SK-N-SH (cell line): Measurements from ENCODE around the gene RAB3A. TPM values are rescaled to one million over a fixed set of nuclear protein-coding genes. Genes with fewer than 3 reads are reported as not detected.

Source experiments
- CTCF ChIA-PET: fragments of 300-600, 350-600 bp; formaldehyde crosslinking; extraction: SDS; loops from one replicate; lab custom pipeline; 2021; lab: Yijun Ruan, JAX
- POLR2A ChIA-PET: fragments of 350-600 bp; sonication (Branson Sonifier 250); formaldehyde crosslinking; extraction: SDS; loops from one replicate; lab custom pipeline; 2020; ENCODE audit warnings: antibody characterized with exemption, inconsistent platforms; lab: Yijun Ruan, JAX
- DNase-seq: peaks from one replicate; pipeline ENCODE4 v3.0.0; 2012
- H2AFZ ChIP-seq: fragments of 200-600 bp; sonication (generic); 2 replicates; pipeline ENCODE4 v1.8.1; 2016; ENCODE audit warnings: antibody characterized with exemption, mild to moderate bottlenecking, low read depth
- H3F3A ChIP-seq: fragments of 200-600 bp; sonication (generic); replicated peaks from 2 replicates; pipeline ENCODE3; 2016; ENCODE audit warnings: antibody characterized with exemption, mild to moderate bottlenecking; ENCODE audit not compliant: insufficient read depth
- H3K27ac ChIP-seq, 2 experiments: fragments of 200-500 bp in 1 of 2; fragments of 200-600 bp in 1 of 2; sonication (Bioruptor generic) in 1 of 2; sonication (generic), shearing (Covaris generic) in 1 of 2; 2 replicates each; pipeline versions ENCODE4 v1.5.1 to v1.6.1; 2014 to 2016; ENCODE audit warnings: low read depth in 2 of 2, inconsistent platforms in 1 of 2, low read length in 1 of 2, mild to moderate bottlenecking in 1 of 2, mixed read lengths in 1 of 2
- H3K27me3 ChIP-seq: fragments of 200-600 bp; sonication (generic), shearing (Covaris generic); 2 replicates; pipeline ENCODE4 v1.6.1; 2016; ENCODE audit warnings: mixed run types; ENCODE audit not compliant: insufficient read depth
- H3K36me3 ChIP-seq, 2 experiments: fragments of 200-500 bp in 1 of 2; fragments of 200-600 bp in 1 of 2; sonication (Bioruptor generic) in 1 of 2; sonication (generic) in 1 of 2; replicated peaks in 1 of 2; 2 replicates each; pipeline versions ENCODE3 to v1.5.1; 2014 to 2016; ENCODE audit warnings: low read length in 1 of 2, mild to moderate bottlenecking in 1 of 2; ENCODE audit not compliant: insufficient read depth in 2 of 2, control insufficient read depth in 1 of 2
- H3K4me1 ChIP-seq, 2 experiments: fragments of 200-500 bp in 1 of 2; fragments of 200-600 bp in 1 of 2; sonication (Bioruptor generic) in 1 of 2; sonication (generic), shearing (Covaris generic) in 1 of 2; 2 replicates each; pipeline versions ENCODE4 v1.5.1 to v1.6.1; 2014 to 2016; ENCODE audit warnings: low read depth in 1 of 2, low read length in 1 of 2, mixed run types in 1 of 2; ENCODE audit not compliant: insufficient read depth in 2 of 2, control insufficient read depth in 1 of 2
- H3K4me2 ChIP-seq: fragments of 200-600 bp; sonication (generic), shearing (Covaris generic); 2 replicates; pipeline ENCODE4 v1.6.1; 2017; ENCODE audit warnings: mixed run types
- H3K4me3 ChIP-seq, 2 experiments: fragments of 200-500 bp in 1 of 2; fragments of 200-600 bp in 1 of 2; sonication (Bioruptor generic) in 1 of 2; sonication (generic), shearing (Covaris generic) in 1 of 2; 2 replicates each; pipeline versions ENCODE4 v1.5.1 to v1.8.1; 2014 to 2016; ENCODE audit warnings: low read depth in 2 of 2, inconsistent platforms in 1 of 2, low read length in 1 of 2, mild to moderate bottlenecking in 1 of 2, mixed read lengths in 1 of 2, moderate library complexity in 1 of 2
- H3K79me2 ChIP-seq: fragments of 200-600 bp; sonication (generic); 2 replicates; pipeline ENCODE4 v1.8.1; 2017; ENCODE audit warnings: mild to moderate bottlenecking; ENCODE audit not compliant: insufficient read depth
- H3K9ac ChIP-seq: fragments of 200-600 bp; sonication (generic); 2 replicates; pipeline ENCODE4 v1.6.1; 2017; ENCODE audit warnings: mixed run types
- H3K9me2 ChIP-seq: fragments of 200-600 bp; sonication (generic); 2 replicates; pipeline ENCODE4 v1.6.1; 2017; ENCODE audit warnings: mixed run types
- H3K9me3 ChIP-seq: fragments of 200-600 bp; sonication (generic); 2 replicates; pipeline ENCODE4 v1.6.1; 2017; ENCODE audit warnings: mixed run types, mild to moderate bottlenecking, moderate library complexity
- H4K20me1 ChIP-seq: fragments of 200-600 bp; sonication (generic); 2 replicates; pipeline ENCODE4 v1.6.1; 2017; ENCODE audit warnings: mild to moderate bottlenecking, mixed run types; ENCODE audit not compliant: insufficient read depth
- ELF1 ChIP-seq: IDR thresholded peaks from 2 replicates; pipeline ENCODE4 v1.4.0; 2012
- EP300 ChIP-seq, 2 experiments: IDR thresholded peaks; 2 replicates each; pipeline versions ENCODE4 v1.4.0 to v1.6.1; 2012; ENCODE audit warnings: borderline replicate concordance in 1 of 2, low read depth in 1 of 2, low read length in 1 of 2
- EZH2phosphoT487 ChIP-seq: fragments of 200-600 bp; sonication (generic); IDR thresholded peaks from 2 replicates; pipeline ENCODE4 v1.6.1; 2017; ENCODE audit warnings: low read depth, mixed run types, mild to moderate bottlenecking, antibody characterized with exemption, moderate library complexity, borderline replicate concordance
- FOSL2 ChIP-seq: IDR thresholded peaks from 2 replicates; pipeline ENCODE4 v1.4.0; 2012; ENCODE audit warnings: low read depth, mild to moderate bottlenecking, moderate library complexity, borderline replicate concordance
- GABPA ChIP-seq: IDR thresholded peaks from 2 replicates; pipeline ENCODE4 v1.4.0; 2012; ENCODE audit warnings: low read depth, mild to moderate bottlenecking
- MEF2A ChIP-seq: IDR thresholded peaks from 2 replicates; pipeline ENCODE4 v1.4.0; 2012; ENCODE audit warnings: low read depth, borderline replicate concordance
- MXI1 ChIP-seq: IDR thresholded peaks from 2 replicates; pipeline ENCODE4 v1.6.1; 2012; ENCODE audit warnings: mild to moderate bottlenecking, low read depth, low read length, improper control_type of control experiment
- NFIC ChIP-seq: IDR thresholded peaks from 2 replicates; pipeline ENCODE4 v1.4.0; 2012; ENCODE audit warnings: borderline replicate concordance
- NRF1 ChIP-seq: IDR thresholded peaks from 2 replicates; pipeline ENCODE4 v1.6.1; 2012; ENCODE audit warnings: low read depth, mild to moderate bottlenecking, low read length
- RFX5 ChIP-seq: IDR thresholded peaks from 2 replicates; pipeline ENCODE4 v1.6.1; 2012; ENCODE audit warnings: mild to moderate bottlenecking, improper control_type of control experiment, low read length
- RXRA ChIP-seq: IDR thresholded peaks from 2 replicates; pipeline ENCODE4 v1.4.0; 2012; ENCODE audit warnings: low read depth, mild to moderate bottlenecking, borderline replicate concordance
- TCF12 ChIP-seq: IDR thresholded peaks from 2 replicates; pipeline ENCODE4 v1.4.0; 2012
- TEAD4 ChIP-seq: IDR thresholded peaks from 2 replicates; pipeline ENCODE4 v1.4.0; 2012; ENCODE audit warnings: mild to moderate bottlenecking, borderline replicate concordance; ENCODE audit not compliant: insufficient read depth
- YY1 ChIP-seq: IDR thresholded peaks from 2 replicates; pipeline ENCODE4 v1.4.0; 2012; ENCODE audit warnings: low read depth, mild to moderate bottlenecking
- WGBS: methylation state at CpG from one replicate; pipeline ENCODE4 v1.1.6; 2017; ENCODE audit warnings: low lambda C conversion rate; 5-methylcytosine and 5-hydroxymethylcytosine counted together
- polyA plus RNA-seq, 3 experiments: library from polyadenylated mRNA; depleted of rRNA; stranded (reverse); fragments of >200 nt; gene quantifications; 2 replicates each; pipeline ENCODE4 v1.2.3, GENCODE V29; 2012
- TF ChIP-seq, protein P1 (sequence below): fragments of 200-600 bp; sonication (generic); IDR thresholded peaks from 2 replicates; pipeline ENCODE4 v1.6.1; 2017; ENCODE audit warnings: antibody characterized with exemption, mild to moderate bottlenecking, moderate library complexity
- TF ChIP-seq, protein P2 (sequence below): IDR thresholded peaks from 2 replicates; pipeline ENCODE4 v1.4.0; 2012; ENCODE audit warnings: low read depth, borderline replicate concordance
- TF ChIP-seq, protein P3 (sequence below): IDR thresholded peaks from 2 replicates; pipeline ENCODE4; 2012
- TF ChIP-seq, protein P4 (sequence below): fragments of 150-350 bp; IDR thresholded peaks from 2 replicates; pipeline ENCODE4 v1.6.1; 2016; ENCODE audit warnings: mild to moderate bottlenecking, low read depth, low read length

Gene RAB3A
- polyA plus RNA-seq, 1 of the 3 experiments (the other 2 are of a cell fraction), result 9.7 TPM

DNA sequence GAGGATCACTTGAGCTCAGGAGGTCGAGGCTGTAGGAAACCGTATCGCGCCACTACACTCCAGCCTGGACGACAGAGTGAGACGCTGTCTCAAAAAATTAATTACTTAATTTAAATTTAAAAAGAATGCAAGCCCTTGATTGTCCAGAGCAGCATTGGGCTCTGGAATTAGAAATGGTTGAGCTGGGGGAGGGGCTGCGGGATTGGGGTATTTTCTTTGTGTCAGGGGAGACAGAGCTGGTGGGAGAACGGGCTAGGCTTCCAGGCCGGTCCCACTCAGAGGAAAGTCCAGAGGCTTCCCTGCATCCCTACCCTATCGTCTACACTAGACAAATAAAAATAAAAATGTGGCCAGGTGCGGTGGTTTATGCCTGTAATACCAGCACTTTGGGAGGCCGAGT, 2.2 kb upstream of the RAB3A start:
- no peak overlapping the region for H3K4me2 ChIP-seq
- H3K27me3 ChIP-seq, result no peaks in the 10 kb centered on the region
- H3K9ac ChIP-seq, result no peak overlapping the region
- H3K79me2 ChIP-seq, result no peaks in the 10 kb centered on the region
- H4K20me1 ChIP-seq, result no peaks in the 10 kb centered on the region
- H3K9me2 ChIP-seq, result no peaks in the 10 kb centered on the region
- CTCF ChIA-PET, result interaction anchor here (0.7 to 20.7 kb wide), 9 partner anchors 14 to 205 kb away, joined by 3 to 505 read pairs (median 9); a partner anchor contains a TSS
- no peak overlapping the region for H2AFZ ChIP-seq
- no peak for DNase-seq
- TF ChIP-seq NFIC, result no peak
- no peak for TF ChIP-seq MXI1
- TF ChIP-seq FOSL2, result no peak
- TF ChIP-seq, protein P1, sequence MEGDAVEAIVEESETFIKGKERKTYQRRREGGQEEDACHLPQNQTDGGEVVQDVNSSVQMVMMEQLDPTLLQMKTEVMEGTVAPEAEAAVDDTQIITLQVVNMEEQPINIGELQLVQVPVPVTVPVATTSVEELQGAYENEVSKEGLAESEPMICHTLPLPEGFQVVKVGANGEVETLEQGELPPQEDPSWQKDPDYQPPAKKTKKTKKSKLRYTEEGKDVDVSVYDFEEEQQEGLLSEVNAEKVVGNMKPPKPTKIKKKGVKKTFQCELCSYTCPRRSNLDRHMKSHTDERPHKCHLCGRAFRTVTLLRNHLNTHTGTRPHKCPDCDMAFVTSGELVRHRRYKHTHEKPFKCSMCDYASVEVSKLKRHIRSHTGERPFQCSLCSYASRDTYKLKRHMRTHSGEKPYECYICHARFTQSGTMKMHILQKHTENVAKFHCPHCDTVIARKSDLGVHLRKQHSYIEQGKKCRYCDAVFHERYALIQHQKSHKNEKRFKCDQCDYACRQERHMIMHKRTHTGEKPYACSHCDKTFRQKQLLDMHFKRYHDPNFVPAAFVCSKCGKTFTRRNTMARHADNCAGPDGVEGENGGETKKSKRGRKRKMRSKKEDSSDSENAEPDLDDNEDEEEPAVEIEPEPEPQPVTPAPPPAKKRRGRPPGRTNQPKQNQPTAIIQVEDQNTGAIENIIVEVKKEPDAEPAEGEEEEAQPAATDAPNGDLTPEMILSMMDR, result no peak
- TF ChIP-seq MEF2A, result no peak
- TF ChIP-seq RFX5, result no peak
- no peak for TF ChIP-seq EZH2phosphoT487
- H3K36me3 ChIP-seq, result peaks cover 0 to 2% of the 10 kb centered on the region in 2 experiments
- H3F3A ChIP-seq, result no peaks in the 10 kb centered on the region
- H3K27ac ChIP-seq, result no peak overlapping the region
- no peaks in the 10 kb centered on the region for H3K9me3 ChIP-seq
- WGBS, result 96% methylated on average over 12 of the region's 12 CpGs
- H3K4me3 ChIP-seq, result no peak overlapping the region; a peak in 1 of 4 replicates
- H3K4me1 ChIP-seq, result peaks cover 4 to 20% of the 10 kb centered on the region in 2 experiments; a peak in 2 of 4 replicates
- POLR2A ChIA-PET, result interaction anchor here (1.1 kb wide), 1 partner anchor 75 kb away, joined by 3 read pairs; the partner anchor contains the start of gene JUND

DNA sequence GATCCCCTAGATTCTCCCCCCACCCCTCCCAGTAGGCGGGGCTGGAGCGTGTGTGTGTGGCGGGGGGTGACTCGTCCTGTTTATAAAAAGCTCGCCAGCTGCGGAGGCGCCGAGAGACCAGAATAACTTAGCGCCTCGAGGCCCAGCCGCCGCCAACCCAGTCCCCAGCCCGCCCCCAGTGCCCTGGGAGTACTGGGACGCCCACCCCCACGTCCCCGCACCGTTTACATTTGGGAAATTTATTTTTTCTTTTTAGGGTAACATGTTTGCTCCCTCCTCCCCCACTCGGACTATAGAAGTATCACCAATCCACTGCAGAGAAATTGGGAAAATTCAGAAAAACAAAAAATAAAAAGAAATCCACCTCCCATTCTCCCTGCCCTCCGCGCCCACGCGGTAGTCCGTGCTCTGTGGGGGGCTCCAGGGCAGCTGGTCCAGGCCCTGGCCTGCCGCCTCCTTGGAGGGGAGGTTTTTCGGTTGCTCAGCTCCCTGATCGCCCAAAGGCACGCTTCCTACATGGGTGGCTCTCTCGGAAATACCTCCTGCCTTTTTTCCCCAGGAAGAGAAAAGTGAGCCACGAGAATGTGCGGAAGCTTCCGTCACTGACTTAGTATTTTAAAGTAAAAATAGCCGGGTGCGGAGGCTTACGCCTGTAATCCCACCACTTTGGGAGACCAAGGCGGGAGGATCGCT, 1.5 kb upstream of the RAB3A start:
- Histone ChIP-seq H3K9ac (peak overlapping the region; percentile 79), H3K9me3 (no peaks in the 10 kb centered on the region), H3K4me1 (peaks cover 4 to 20% of the 10 kb centered on the region in 2 experiments; a peak in 2 of 4 replicates), H2AFZ (peak overlapping the region; percentile 76), H3K4me3 (peak overlapping the region; percentile 67 to 78), H3K9me2 (no peaks in the 10 kb centered on the region), H4K20me1 (no peaks in the 10 kb centered on the region), H3K79me2 (no peaks in the 10 kb centered on the region), H3K27me3 (no peaks in the 10 kb centered on the region), H3K4me2 (peak overlapping the region; percentile 96), H3F3A (no peaks in the 10 kb centered on the region), H3K27ac (peak overlapping the region; percentile 85 to 93), H3K36me3 (peaks cover 0 to 2% of the 10 kb centered on the region in 2 experiments)
- WGBS, result 56% methylated on average over 29 of the region's 36 CpGs
- ChIA-PET POLR2A (interaction anchor here (0.6 to 1.6 kb wide), 4 partner anchors 12 to 211 kb away, joined by 3 to 5 read pairs (median 3); partner anchors contain the start of genes JUND and MPV17L2), CTCF (interaction anchor here (0.8 to 20.7 kb wide), 13 partner anchors 13 to 205 kb away, joined by 3 to 505 read pairs (median 5); partner anchors contain the start of genes MPV17L2 and PIK3R2)
- peak; percentile 77 for DNase-seq
- TF ChIP-seq YY1 (no peak), TCF12 (no peak), NRF1 (no peak), GABPA (no peak), RXRA (no peak), ELF1 (no peak), TEAD4 (no peak), EP300 (IDR thresholded peaks at IDR 0.05; ENCODE audit: borderline replicate concordance in 1 of 2, low read depth in 1 of 2, low read length in 1 of 2) (no peak), RFX5 (no peak), EZH2phosphoT487 (no peak), MEF2A (no peak)
- TF ChIP-seq, protein P2, sequence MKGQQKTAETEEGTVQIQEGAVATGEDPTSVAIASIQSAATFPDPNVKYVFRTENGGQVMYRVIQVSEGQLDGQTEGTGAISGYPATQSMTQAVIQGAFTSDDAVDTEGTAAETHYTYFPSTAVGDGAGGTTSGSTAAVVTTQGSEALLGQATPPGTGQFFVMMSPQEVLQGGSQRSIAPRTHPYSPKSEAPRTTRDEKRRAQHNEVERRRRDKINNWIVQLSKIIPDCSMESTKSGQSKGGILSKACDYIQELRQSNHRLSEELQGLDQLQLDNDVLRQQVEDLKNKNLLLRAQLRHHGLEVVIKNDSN, result no peak
- TF ChIP-seq, protein P1, result no peak
- TF ChIP-seq, protein P3, sequence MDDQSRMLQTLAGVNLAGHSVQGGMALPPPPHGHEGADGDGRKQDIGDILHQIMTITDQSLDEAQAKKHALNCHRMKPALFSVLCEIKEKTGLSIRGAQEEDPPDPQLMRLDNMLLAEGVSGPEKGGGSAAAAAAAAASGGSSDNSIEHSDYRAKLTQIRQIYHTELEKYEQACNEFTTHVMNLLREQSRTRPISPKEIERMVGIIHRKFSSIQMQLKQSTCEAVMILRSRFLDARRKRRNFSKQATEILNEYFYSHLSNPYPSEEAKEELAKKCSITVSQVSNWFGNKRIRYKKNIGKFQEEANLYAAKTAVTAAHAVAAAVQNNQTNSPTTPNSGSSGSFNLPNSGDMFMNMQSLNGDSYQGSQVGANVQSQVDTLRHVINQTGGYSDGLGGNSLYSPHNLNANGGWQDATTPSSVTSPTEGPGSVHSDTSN, result no peak
- TF ChIP-seq, protein P4, sequence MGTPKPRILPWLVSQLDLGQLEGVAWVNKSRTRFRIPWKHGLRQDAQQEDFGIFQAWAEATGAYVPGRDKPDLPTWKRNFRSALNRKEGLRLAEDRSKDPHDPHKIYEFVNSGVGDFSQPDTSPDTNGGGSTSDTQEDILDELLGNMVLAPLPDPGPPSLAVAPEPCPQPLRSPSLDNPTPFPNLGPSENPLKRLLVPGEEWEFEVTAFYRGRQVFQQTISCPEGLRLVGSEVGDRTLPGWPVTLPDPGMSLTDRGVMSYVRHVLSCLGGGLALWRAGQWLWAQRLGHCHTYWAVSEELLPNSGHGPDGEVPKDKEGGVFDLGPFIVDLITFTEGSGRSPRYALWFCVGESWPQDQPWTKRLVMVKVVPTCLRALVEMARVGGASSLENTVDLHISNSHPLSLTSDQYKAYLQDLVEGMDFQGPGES, result no peak
